Heart left ventricle (tissue), 16 donors: ENCODE data around the gene BBS4. TPM values are rescaled to one million over a fixed set of nuclear protein-coding genes. Genes with fewer than 3 reads are reported as not detected.

ENCODE experiments used
- ATAC-seq, 4 donors: fragments of 200-7000 bp; cut with Tn5 transposase; one replicate each; pipeline ENCODE4 v1.9.1; 2020 to 2022; ENCODE audit warnings: moderate library complexity in 4 of 4, mild to moderate bottlenecking in 3 of 4, moderate number of reproducible peaks in 1 of 4
- DNase-seq, 5 donors: peaks; one replicate each; pipeline ENCODE4 v3.0.0-alpha.2; 2020
- H3K27ac ChIP-seq, 12 donors: fragments of 200-600 bp; sonication (generic) in 4 of 12; one replicate each; pipeline versions ENCODE4 v1.5.0 to v1.8.0; 2016 to 2022; ENCODE audit warnings: mild to moderate bottlenecking in 2 of 12
- H3K27me3 ChIP-seq, 9 donors: fragments of 200-600 bp; sonication (generic) in 2 of 9; one replicate each; pipeline versions ENCODE4 v1.5.1 to v1.8.0; 2016 to 2022; ENCODE audit warnings: mild to moderate bottlenecking in 3 of 9
- H3K36me3 ChIP-seq, 9 donors: fragments of 200-600 bp; sonication (generic) in 2 of 9; one replicate each; pipeline versions ENCODE4 v1.5.0 to v1.8.0; 2018 to 2022; ENCODE audit warnings: mild to moderate bottlenecking in 2 of 9
- H3K4me1 ChIP-seq, 12 donors: fragments of 200-600 bp; sonication (generic) in 4 of 12; one replicate each; pipeline versions ENCODE4 v1.5.0 to v1.8.0; 2016 to 2022; ENCODE audit warnings: mild to moderate bottlenecking in 3 of 12
- H3K4me3 ChIP-seq, 12 donors: fragments of 200-600 bp; sonication (generic) in 4 of 12; one replicate each; pipeline versions ENCODE4 v1.5.0 to v1.8.0; 2017 to 2022; ENCODE audit warnings: mild to moderate bottlenecking in 9 of 12, moderate library complexity in 4 of 12
- H3K9me3 ChIP-seq, 12 donors: fragments of 200-600 bp; sonication (generic) in 4 of 12; one replicate each; pipeline versions ENCODE4 v1.5.0 to v1.8.0; 2016 to 2022; ENCODE audit warnings: mild to moderate bottlenecking in 1 of 12
- CTCF ChIP-seq, 12 donors: fragments of 200-600 bp; sonication (generic) in 4 of 12; IDR thresholded peaks; one replicate each; pipeline versions ENCODE4 v1.5.0 to v1.8.0; 2018 to 2022; ENCODE audit warnings: antibody characterized with exemption in 12 of 12, mild to moderate bottlenecking in 5 of 12
- POLR2A ChIP-seq, 2 donors: fragments of 450-650 bp; IDR thresholded peaks; one replicate each; pipeline ENCODE4 v1.6.1; 2017; ENCODE audit warnings: antibody characterized with exemption in 2 of 2, mild to moderate bottlenecking in 2 of 2, moderate library complexity in 2 of 2
- WGBS, 4 donors: extraction: QIAGEN DNeasy Blood & Tissue Kit in 2 of 4; methylation state at CpG; one replicate each; pipeline versions ENCODE4 v1.1.5 to v1.1.7; 2013 to 2018; 5-methylcytosine and 5-hydroxymethylcytosine counted together
- intact Hi-C, 10 donors: fragments of 100-400 bp; cut with DNase I; formaldehyde crosslinking; loops; one replicate each; pipeline versions ENCODE4 v1.11.1 to v1.14.2; 2022
- polyA plus RNA-seq, 2 donors: library from polyadenylated mRNA; stranded (reverse); fragments of 200-250 nt; gene quantifications; one replicate each; pipeline ENCODE4 v1.2.3, GENCODE V29; 2013
- total RNA-seq, 9 donors: library from RNA; depleted of rRNA in 2 of 9; stranded (reverse); fragments of >200 nt in 2 of 9; fragmentation: NEBNext Ultra II Directional in 3 of 9; extraction: Animal tissue kit (Norgen Biotek cat#: 25700) in 3 of 9; gene quantifications; one replicate each; pipeline versions ENCODE4 v1.1.0 to v1.2.4, GENCODE V29; 2016 to 2023
- donor health status: ischemic (EF 13 %, LVEDD 7.1; RV severe dilation, severe dysfunction).
- donor health status: healthy with polysubstance abuse.
- donor health status: DM: no; HTN: yes; CAD: no.
- donor health status: DM: no; HTN: no; CAD: no.
- donor health status: ischemic (EF 25% LVEDD 6.9; RV normal size, moderate dysfunction).
- donor health status: ischemic (EF 25% LVEDD 5.7; RV mildly dilated, moderate dysfunction).
- donor health status: healthy.
- donor health status: DM: yes; HTN: yes; CAD: no.
- donor health status: ischemic (EF 35%, LVEDD 5.7; RV mildly dilated, moderate dysfunction).
- donor health status: nonischemic (EF 11% LVEDD 7.7; RV severe dilation, severe dysfunction).
- donor health status: DM: yes; HTN: yes; CAD: no.
- donor health status: PGD.
- donor health status: ischemic (EF 29% LVEDD 5.4; RV normal size, mild dysfunction).
- donor health status: nonischemic (EF 23%, LVEDD 6.1; RV moderate dilation, normal function).

Gene BBS4
- total and polyA plus RNA-seq, 11 donors, result 5.5 to 19.4 (median 12.7) TPM

- Histone ChIP-seq H3K27me3 (no peaks in the 10 kb centered on the region), H3K27ac (peak overlapping the region in 10 of 12 donors; percentile 81 to 98 (median 90)), H3K4me3 (peak overlapping the region; percentile 77 to 100 (median 90)), H3K9me3 (no peaks in the 10 kb centered on the region), H3K4me1 (peaks cover 0 to 40% (median 23%) of the 10 kb centered on the region in 12 donors), H3K36me3 (peaks cover 0 to 39% (median 10%) of the 10 kb centered on the region in 9 donors)
- ATAC-seq, result no peak
- TF ChIP-seq POLR2A (IDR thresholded peaks at IDR 0.05) (no peak), CTCF (IDR thresholded peaks at IDR 0.05) (no peak)
- intact Hi-C loops, result loop anchor here in 6 of 10 donors (2.0 to 10.0 kb wide), 7 partner anchors 270 to 492 kb away; partner anchors contain the start of genes NEO1 (in 2 of the 6) and ARIH1 (in 1 of the 6)
- DNase-seq, result no peak
- WGBS, 4 donors, result 47 to 50% (median 47%) methylated on average over 14 of the region's 14 CpGs
Measured at GRCh38 chr15:72782274-72783003, 96.4 kb downstream of the BBS4 start.

DNA sequence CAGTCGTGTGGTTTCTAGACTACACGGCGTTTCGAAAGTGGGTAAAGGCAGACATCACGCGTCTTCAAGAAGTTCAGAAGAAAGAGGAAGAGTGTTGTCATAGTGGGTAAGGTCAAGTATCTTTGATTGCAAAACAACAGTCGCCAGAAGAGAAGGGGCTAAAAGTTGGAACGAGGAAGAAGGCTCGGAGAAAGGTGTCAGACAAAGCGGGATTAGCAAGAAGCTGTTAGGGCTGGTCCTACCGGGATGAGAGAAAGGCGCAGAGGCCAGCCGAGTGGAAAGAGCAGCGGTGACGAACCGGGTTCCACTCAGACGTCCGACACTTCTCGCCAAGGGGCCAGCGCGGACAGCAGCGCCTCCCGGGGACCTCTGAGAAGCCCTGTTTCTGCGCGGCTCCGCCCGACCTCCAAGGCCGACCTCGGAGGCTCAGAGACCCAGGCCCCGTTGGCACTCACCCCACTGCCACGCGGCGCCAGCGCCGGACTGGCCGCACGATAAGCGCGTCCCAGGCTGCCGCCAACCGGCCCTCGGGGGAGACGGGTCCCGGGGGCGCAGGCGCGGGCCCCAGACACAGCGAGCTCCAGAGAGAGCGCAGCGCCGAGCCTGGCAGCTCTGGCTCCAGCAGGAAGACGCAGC, 97.1 kb downstream of the BBS4 start:
- no peaks in the 10 kb centered on the region for H3K9me3 ChIP-seq
- H3K27me3 ChIP-seq, result no peaks in the 10 kb centered on the region
- peaks cover 0 to 40% (median 23%) of the 10 kb centered on the region in 12 donors for H3K4me1 ChIP-seq
- intact Hi-C loops, result loop anchor here in 6 of 10 donors (2.0 to 10.0 kb wide), 7 partner anchors 270 to 492 kb away; partner anchors contain the start of genes NEO1 (in 2 of the 6) and ARIH1 (in 1 of the 6)
- peak overlapping the region; percentile 78 to 98 (median 88) for H3K27ac ChIP-seq
- ATAC-seq, result peak in 1 of 4 donors; percentile 45
- peak in 2 of 5 donors; percentile 30 to 43 for DNase-seq
- peaks cover 0 to 33% (median 4%) of the 10 kb centered on the region in 9 donors for H3K36me3 ChIP-seq
- 0 to 1% (median 1%) methylated on average over 42 to 52 of the region's 52 CpGs for WGBS, 4 donors
- H3K4me3 ChIP-seq, result peak overlapping the region; percentile 77 to 100 (median 90)
- no peak for TF ChIP-seq POLR2A (IDR thresholded peaks at IDR 0.05)
- no peak for TF ChIP-seq CTCF (IDR thresholded peaks at IDR 0.05)

DNA sequence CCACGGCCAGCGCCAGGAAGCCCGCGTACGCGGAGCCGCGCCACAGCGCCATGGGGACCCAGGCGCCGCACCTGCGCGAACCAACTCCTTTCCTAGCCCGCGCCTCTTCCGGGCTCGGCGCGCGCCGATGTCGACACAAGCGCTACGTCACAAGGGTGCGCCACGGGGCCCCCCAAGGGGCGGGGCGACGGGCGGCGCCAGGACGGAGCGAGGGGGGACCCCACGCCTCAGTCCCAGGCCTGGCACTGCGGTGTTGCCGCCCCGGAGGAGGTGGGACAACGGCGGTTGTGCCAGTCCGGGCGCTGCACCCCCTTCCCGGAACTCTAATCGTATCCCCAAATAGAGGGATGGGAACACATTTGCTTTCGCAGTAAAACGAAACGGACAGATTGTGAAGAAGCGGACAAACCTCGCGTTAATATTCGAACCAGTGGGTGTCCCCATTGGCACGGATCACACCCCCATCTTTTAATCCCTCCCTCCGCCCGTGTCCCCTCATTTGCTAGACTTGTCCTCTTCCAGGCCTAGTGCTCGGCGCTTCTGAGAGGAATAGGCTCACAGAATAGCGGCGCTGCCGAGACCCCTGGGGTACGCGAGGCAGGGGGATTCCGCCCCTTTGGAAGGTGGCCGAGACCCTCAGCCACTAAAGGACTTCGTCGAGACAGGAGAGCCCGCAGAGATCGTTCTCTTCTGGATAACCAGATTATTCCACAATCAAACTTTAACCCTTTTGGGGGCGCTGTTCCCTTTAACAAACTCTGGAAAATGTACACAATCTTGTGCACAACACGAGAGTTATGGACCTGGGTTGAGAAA, 97.8 kb downstream of the BBS4 start, which contains the start of gene ADPGK:
TSS of gene ADPGK (minus strand) at position 119 of the 816 bp plus-strand sequence. CDS start at position 52, 67 bp downstream.
- DNase-seq (peak; percentile 91 to 96 (median 92)), ATAC-seq (peak; percentile 97 to 98 (median 98))
- TF ChIP-seq POLR2A (IDR thresholded peaks at IDR 0.05), result peak in 1 of 2 donors; percentile 87
- peak; percentile 33 to 66 (median 54) for TF ChIP-seq CTCF (IDR thresholded peaks at IDR 0.05)
- Histone ChIP-seq H3K27ac (peak within 1 kb of the TSS; percentile 78 to 98 (median 88)), H3K9me3 (no peaks in the 10 kb centered on the region), H3K36me3 (peaks cover 0 to 26% (median 4%) of the 10 kb centered on the region in 9 donors), H3K4me3 (peak within 1 kb of the TSS; percentile 77 to 100 (median 90)), H3K27me3 (no peaks in the 10 kb centered on the region), H3K4me1 (peaks cover 0 to 40% (median 23%) of the 10 kb centered on the region in 12 donors)
- WGBS, 4 donors, result 0 to 1% (median 0%) methylated on average over 40 to 68 of the region's 68 CpGs
- intact Hi-C loops, result loop anchor here in 6 of 10 donors (2.0 to 10.0 kb wide), 7 partner anchors 269 to 491 kb away; partner anchors contain the start of genes NEO1 (in 2 of the 6) and ARIH1 (in 1 of the 6)
